ENCODE results near the gene EYA4.

The EYA4 gene

GRCh38 chr6:133333852-133334251 is 92.7 kb downstream of the EYA4 start:
- TF ChIP-seq, protein P1, sequence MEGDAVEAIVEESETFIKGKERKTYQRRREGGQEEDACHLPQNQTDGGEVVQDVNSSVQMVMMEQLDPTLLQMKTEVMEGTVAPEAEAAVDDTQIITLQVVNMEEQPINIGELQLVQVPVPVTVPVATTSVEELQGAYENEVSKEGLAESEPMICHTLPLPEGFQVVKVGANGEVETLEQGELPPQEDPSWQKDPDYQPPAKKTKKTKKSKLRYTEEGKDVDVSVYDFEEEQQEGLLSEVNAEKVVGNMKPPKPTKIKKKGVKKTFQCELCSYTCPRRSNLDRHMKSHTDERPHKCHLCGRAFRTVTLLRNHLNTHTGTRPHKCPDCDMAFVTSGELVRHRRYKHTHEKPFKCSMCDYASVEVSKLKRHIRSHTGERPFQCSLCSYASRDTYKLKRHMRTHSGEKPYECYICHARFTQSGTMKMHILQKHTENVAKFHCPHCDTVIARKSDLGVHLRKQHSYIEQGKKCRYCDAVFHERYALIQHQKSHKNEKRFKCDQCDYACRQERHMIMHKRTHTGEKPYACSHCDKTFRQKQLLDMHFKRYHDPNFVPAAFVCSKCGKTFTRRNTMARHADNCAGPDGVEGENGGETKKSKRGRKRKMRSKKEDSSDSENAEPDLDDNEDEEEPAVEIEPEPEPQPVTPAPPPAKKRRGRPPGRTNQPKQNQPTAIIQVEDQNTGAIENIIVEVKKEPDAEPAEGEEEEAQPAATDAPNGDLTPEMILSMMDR (IDR thresholded peaks at IDR 0.05; ENCODE audit: extremely low read depth, insufficient read depth, missing control alignments) = no peak
- in situ Hi-C loops (cut with MboI; ENCODE audit: low pct_unique_long_range_greater_than_20kb, low sequenced_read_pairs, unreplicated experiment) = no loop called here
- DNase-seq (ENCODE audit: low spot score) = no peak

GRCh38 chr6:133337308-133337707 is 96.2 kb downstream of the EYA4 start:
- no peak for DNase-seq (ENCODE audit: low spot score)
- in situ Hi-C loops (cut with MboI; ENCODE audit: low pct_unique_long_range_greater_than_20kb, low sequenced_read_pairs, unreplicated experiment) = no loop called here
- TF ChIP-seq, protein P1 (IDR thresholded peaks at IDR 0.05; ENCODE audit: extremely low read depth, insufficient read depth, missing control alignments) = no peak

DNA sequence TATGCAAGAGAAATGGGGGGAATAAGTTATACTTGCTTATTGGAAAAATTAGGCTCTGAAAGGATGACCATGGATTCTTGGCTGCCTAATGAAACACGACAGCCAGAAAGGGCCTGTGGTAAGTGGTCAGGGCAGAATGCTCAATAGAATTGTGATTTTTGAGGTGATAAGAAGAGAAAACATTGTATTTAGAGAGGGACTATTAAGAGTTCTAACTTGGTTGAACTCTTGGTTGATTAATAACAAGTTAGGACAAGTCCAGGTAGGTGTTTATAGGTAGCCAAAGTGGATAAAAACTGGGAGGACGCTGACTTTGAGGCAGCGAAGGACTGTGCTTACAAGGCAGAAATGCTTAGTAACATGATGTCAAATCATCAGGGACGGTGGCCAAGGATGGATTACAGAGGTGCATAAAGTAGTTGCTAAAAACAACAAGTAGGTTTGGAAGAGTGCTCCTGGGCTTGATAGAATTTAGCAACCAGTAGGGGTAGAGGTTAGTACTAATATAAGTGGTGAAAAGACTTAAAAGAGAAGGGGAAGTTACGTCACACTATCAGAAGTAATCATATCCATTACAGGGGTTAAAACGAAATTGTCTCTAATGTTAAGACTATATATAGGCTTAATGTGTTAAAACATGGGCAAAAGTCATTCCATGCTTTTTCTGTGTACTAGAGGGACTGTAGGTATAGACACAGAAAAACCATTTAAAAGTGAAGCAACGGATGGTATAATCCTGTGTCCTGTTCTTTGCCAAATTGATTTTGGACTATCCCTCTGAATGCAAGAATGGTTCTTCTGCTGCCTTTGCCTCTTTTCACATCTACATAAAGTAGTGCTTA is 98.6 kb downstream of the EYA4 start:
- in situ Hi-C loops (cut with MboI; ENCODE audit: low pct_unique_long_range_greater_than_20kb, low sequenced_read_pairs, unreplicated experiment) = no loop called here
- DNase-seq (ENCODE audit: low spot score) = no peak
- TF ChIP-seq, protein P1 (IDR thresholded peaks at IDR 0.05; ENCODE audit: extremely low read depth, insufficient read depth, missing control alignments) = no peak

DNA sequence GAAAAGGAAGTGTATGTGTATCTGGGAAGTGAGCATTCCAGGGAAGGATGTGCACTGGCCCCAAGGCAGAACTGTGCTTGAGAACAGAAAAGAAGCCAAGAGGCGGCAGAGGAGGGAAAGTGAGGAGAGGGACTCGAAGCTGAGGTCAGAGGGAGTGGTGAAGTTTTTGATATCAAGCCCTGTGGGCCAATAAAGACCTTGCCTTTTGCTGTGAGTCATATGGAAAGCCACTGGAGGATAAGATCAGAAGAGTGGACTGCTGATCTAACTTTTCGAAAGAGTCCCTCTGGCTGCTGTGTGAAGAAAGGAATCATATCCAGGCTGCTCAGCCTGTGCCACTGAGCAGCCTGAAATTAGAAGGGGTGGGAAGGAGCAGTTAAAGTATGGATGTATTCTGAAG is 99.4 kb downstream of the EYA4 start:
- TF ChIP-seq, protein P1 (IDR thresholded peaks at IDR 0.05; ENCODE audit: extremely low read depth, insufficient read depth, missing control alignments) = no peak
- DNase-seq (ENCODE audit: low spot score) = no peak
- in situ Hi-C loops (cut with MboI; ENCODE audit: low pct_unique_long_range_greater_than_20kb, low sequenced_read_pairs, unreplicated experiment) = no loop called here

- in situ Hi-C loops (cut with MboI; ENCODE audit: low pct_unique_long_range_greater_than_20kb, low sequenced_read_pairs, unreplicated experiment) = no loop called here
- no peak for DNase-seq (ENCODE audit: low spot score)
- TF ChIP-seq, protein P1 (IDR thresholded peaks at IDR 0.05; ENCODE audit: extremely low read depth, insufficient read depth, missing control alignments) = no peak
These were observed 100.5 kb downstream of the EYA4 start for GRCh38 chr6:133341607-133342158.

DNA sequence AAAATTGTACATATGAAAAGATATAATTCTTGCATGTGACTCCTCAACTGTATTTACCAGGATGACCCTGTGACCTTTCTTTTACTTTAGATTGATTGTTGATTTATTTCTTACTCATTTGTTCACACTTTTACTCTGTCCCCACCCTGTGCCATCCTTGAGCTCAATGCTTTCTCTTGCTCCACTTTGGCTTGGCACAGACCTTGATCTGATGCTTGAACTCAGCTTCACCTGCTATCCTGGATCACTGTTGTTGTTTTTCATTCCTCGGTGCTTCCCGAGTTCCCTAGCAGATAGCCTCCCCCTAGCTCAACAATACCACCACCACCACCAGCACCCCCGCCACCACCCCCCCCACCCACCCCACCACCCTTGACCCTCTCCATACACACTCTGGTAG is 102.1 kb downstream of the EYA4 start:
- TF ChIP-seq, protein P1 (IDR thresholded peaks at IDR 0.05; ENCODE audit: extremely low read depth, insufficient read depth, missing control alignments) = no peak
- in situ Hi-C loops (cut with MboI; ENCODE audit: low pct_unique_long_range_greater_than_20kb, low sequenced_read_pairs, unreplicated experiment) = no loop called here
- DNase-seq (ENCODE audit: low spot score) = no peak
